WTC11 (cell line): ENCODE results near the gene RPL13. TPM values are rescaled to one million over a fixed set of nuclear protein-coding genes. Genes with fewer than 3 reads are reported as not detected.

Experiments
- ATAC-seq: fragments of 200-7000 bp; cut with Tn5 transposase; 2 replicates; pipeline ENCODE4 v1.10.0; 2021; ENCODE audit warnings: mild to moderate bottlenecking, moderate library complexity
- CTCF ChIA-PET: fragments of 300-600 bp; sonication (Branson Sonifier 250); formaldehyde crosslinking; loops from one replicate; lab custom pipeline; 2021; ENCODE audit warnings: antibody characterized with exemption; lab: Charles Lee
- POLR2A ChIA-PET: fragments of 350-600 bp; sonication (Branson Sonifier 250); formaldehyde crosslinking; loops from one replicate; lab custom pipeline; 2021; ENCODE audit warnings: antibody characterized with exemption; lab: Charles Lee
- DNase-seq: peaks from one replicate; pipeline ENCODE4 v3.0.0; 2021; ENCODE audit warnings: low spot score
- H3K27ac Mint-ChIP-seq: 2 replicates; pipeline ENCODE4 v1.8.0; 2021; ENCODE audit warnings: mixed read lengths
- H3K27me3 Mint-ChIP-seq: 2 replicates; pipeline ENCODE4 v1.8.0; 2021; ENCODE audit warnings: low read depth, mild to moderate bottlenecking, moderate library complexity, mixed read lengths
- H3K36me3 Mint-ChIP-seq: 2 replicates; pipeline ENCODE4 v1.8.0; 2021; ENCODE audit warnings: mixed read lengths
- H3K4me1 Mint-ChIP-seq: 2 replicates; pipeline ENCODE4 v1.8.0; 2022; ENCODE audit warnings: mixed read lengths
- H3K4me3 Mint-ChIP-seq: 2 replicates; pipeline ENCODE4 v1.8.0; 2021; ENCODE audit warnings: mild to moderate bottlenecking, moderate library complexity, mixed read lengths
- H3K9me3 Mint-ChIP-seq: 2 replicates; pipeline ENCODE4 v1.8.0; 2021; ENCODE audit warnings: mixed read lengths
- EMX1 ChIP-seq: fragments of 250-450 bp; sonication (Bioruptor Pico); IDR thresholded peaks from 2 replicates; pipeline ENCODE4 v1.8.0; 2021; ENCODE audit warnings: mild to moderate bottlenecking
- IRF2 ChIP-seq: sonication (generic); formaldehyde crosslinking; IDR thresholded peaks from 2 replicates; pipeline ENCODE4 v1.8.0; 2022; ENCODE audit warnings: low read depth, missing genetic modification reagents, borderline replicate concordance
- MXD4 ChIP-seq: fragments of 250-450 bp; sonication (Bioruptor Pico); IDR thresholded peaks from 2 replicates; pipeline ENCODE4 v1.8.0; 2021; ENCODE audit warnings: mild to moderate bottlenecking, moderate library complexity, borderline replicate concordance
- MYBL2 ChIP-seq: sonication (generic); formaldehyde crosslinking; IDR thresholded peaks from 2 replicates; pipeline ENCODE4 v1.8.1; 2023; ENCODE audit warnings: mild to moderate bottlenecking, moderate library complexity, missing genetic modification reagents
- NFATC4 ChIP-seq: fragments of 250-450 bp; sonication (Bioruptor Pico); IDR thresholded peaks from 2 replicates; pipeline ENCODE4 v1.9.0; 2021; ENCODE audit warnings: mild to moderate bottlenecking
- NFE2L1 ChIP-seq: sonication (generic); formaldehyde crosslinking; IDR thresholded peaks from 2 replicates; pipeline ENCODE4 v1.8.1; 2023; ENCODE audit warnings: missing genetic modification reagents
- NR1H2 ChIP-seq: sonication (generic); formaldehyde crosslinking; IDR thresholded peaks from 2 replicates; pipeline ENCODE4 v1.9.0; 2021; ENCODE audit warnings: mild to moderate bottlenecking, moderate library complexity, missing genetic modification reagents
- USF1 ChIP-seq: sonication (generic); formaldehyde crosslinking; IDR thresholded peaks from 2 replicates; pipeline ENCODE4 v1.8.0; 2022; ENCODE audit warnings: mild to moderate bottlenecking, missing genetic modification reagents
- ZNF138 ChIP-seq: sonication (generic); formaldehyde crosslinking; conservative IDR thresholded peaks from 2 replicates; pipeline ENCODE4 v1.8.1; 2022; ENCODE audit warnings: mild to moderate bottlenecking, moderate library complexity, missing genetic modification reagents
- ZNF281 ChIP-seq: sonication (generic); formaldehyde crosslinking; IDR thresholded peaks from 2 replicates; pipeline ENCODE4 v1.8.0; 2023; ENCODE audit warnings: mild to moderate bottlenecking, missing genetic modification reagents
- ZNF396 ChIP-seq: fragments of 250-450 bp; sonication (Bioruptor Pico); IDR thresholded peaks from 2 replicates; pipeline ENCODE4 v1.8.0; 2021; ENCODE audit warnings: mild to moderate bottlenecking, moderate library complexity, borderline replicate concordance
- ZNF671 ChIP-seq: fragments of 250-450 bp; sonication (Bioruptor Pico); IDR thresholded peaks from 2 replicates; pipeline ENCODE4 v1.8.0; 2021; ENCODE audit warnings: mild to moderate bottlenecking
- total RNA-seq: library from RNA; stranded (reverse); gene quantifications from 3 replicates; pipeline ENCODE4 v1.2.3, GENCODE V29; 2021
- TF ChIP-seq, protein P1 (sequence below): fragments of 250-450 bp; sonication (Bioruptor Pico); IDR thresholded peaks from 2 replicates; pipeline ENCODE4 v1.9.0; 2021; ENCODE audit warnings: moderate library complexity, mild to moderate bottlenecking, inconsistent platforms, borderline replicate concordance
- TF ChIP-seq, protein P2 (sequence below): sonication (generic); formaldehyde crosslinking; IDR thresholded peaks from 2 replicates; pipeline ENCODE4 v1.8.1; 2023; ENCODE audit warnings: mild to moderate bottlenecking, missing genetic modification reagents, borderline replicate concordance
- TF ChIP-seq, protein P3 (sequence below): sonication (generic); formaldehyde crosslinking; IDR thresholded peaks from 2 replicates; pipeline ENCODE4 v1.8.1; 2022; ENCODE audit warnings: missing genetic modification reagents, borderline replicate concordance
- TF ChIP-seq, protein P4 (sequence below): sonication (generic); formaldehyde crosslinking; IDR thresholded peaks from 2 replicates; pipeline ENCODE4 v1.8.1; 2022; ENCODE audit warnings: low read depth, mild to moderate bottlenecking, moderate library complexity, missing genetic modification reagents, borderline replicate concordance

RPL13 gene
- total RNA-seq, 1 experiment from 2014 or later: 2,631 TPM

GRCh38 chr16:89577055-89577759 lies 16.7 kb downstream of the RPL13 start (continued):
- TF ChIP-seq, protein P1, sequence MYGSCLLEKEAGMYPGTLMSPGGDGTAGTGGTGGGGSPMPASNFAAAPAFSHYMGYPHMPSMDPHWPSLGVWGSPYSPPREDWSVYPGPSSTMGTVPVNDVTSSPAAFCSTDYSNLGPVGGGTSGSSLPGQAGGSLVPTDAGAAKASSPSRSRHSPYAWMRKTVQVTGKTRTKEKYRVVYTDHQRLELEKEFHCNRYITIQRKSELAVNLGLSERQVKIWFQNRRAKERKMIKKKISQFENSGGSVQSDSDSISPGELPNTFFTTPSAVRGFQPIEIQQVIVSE (CRISPR knock-in tag): no peak
- TF ChIP-seq, protein P2, sequence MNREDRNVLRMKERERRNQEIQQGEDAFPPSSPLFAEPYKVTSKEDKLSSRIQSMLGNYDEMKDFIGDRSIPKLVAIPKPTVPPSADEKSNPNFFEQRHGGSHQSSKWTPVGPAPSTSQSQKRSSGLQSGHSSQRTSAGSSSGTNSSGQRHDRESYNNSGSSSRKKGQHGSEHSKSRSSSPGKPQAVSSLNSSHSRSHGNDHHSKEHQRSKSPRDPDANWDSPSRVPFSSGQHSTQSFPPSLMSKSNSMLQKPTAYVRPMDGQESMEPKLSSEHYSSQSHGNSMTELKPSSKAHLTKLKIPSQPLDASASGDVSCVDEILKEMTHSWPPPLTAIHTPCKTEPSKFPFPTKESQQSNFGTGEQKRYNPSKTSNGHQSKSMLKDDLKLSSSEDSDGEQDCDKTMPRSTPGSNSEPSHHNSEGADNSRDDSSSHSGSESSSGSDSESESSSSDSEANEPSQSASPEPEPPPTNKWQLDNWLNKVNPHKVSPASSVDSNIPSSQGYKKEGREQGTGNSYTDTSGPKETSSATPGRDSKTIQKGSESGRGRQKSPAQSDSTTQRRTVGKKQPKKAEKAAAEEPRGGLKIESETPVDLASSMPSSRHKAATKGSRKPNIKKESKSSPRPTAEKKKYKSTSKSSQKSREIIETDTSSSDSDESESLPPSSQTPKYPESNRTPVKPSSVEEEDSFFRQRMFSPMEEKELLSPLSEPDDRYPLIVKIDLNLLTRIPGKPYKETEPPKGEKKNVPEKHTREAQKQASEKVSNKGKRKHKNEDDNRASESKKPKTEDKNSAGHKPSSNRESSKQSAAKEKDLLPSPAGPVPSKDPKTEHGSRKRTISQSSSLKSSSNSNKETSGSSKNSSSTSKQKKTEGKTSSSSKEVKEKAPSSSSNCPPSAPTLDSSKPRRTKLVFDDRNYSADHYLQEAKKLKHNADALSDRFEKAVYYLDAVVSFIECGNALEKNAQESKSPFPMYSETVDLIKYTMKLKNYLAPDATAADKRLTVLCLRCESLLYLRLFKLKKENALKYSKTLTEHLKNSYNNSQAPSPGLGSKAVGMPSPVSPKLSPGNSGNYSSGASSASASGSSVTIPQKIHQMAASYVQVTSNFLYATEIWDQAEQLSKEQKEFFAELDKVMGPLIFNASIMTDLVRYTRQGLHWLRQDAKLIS (CRISPR knock-in tag): no peak
- TF ChIP-seq ZNF138 (CRISPR knock-in tag): no peak
- no peak for TF ChIP-seq ZNF281 (CRISPR knock-in tag)
- TF ChIP-seq MYBL2 (CRISPR knock-in tag): no peak
- TF ChIP-seq ZNF396: no peak
- TF ChIP-seq, protein P3, sequence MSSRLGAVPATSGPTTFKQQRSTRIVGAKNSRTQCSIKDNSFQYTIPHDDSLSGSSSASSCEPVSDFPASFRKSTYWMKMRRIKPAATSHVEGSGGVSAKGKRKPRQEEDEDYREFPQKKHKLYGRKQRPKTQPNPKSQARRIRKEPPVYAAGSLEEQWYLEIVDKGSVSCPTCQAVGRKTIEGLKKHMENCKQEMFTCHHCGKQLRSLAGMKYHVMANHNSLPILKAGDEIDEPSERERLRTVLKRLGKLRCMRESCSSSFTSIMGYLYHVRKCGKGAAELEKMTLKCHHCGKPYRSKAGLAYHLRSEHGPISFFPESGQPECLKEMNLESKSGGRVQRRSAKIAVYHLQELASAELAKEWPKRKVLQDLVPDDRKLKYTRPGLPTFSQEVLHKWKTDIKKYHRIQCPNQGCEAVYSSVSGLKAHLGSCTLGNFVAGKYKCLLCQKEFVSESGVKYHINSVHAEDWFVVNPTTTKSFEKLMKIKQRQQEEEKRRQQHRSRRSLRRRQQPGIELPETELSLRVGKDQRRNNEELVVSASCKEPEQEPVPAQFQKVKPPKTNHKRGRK (CRISPR knock-in tag): no peak
- no peak for TF ChIP-seq NR1H2 (CRISPR knock-in tag)

DNA sequence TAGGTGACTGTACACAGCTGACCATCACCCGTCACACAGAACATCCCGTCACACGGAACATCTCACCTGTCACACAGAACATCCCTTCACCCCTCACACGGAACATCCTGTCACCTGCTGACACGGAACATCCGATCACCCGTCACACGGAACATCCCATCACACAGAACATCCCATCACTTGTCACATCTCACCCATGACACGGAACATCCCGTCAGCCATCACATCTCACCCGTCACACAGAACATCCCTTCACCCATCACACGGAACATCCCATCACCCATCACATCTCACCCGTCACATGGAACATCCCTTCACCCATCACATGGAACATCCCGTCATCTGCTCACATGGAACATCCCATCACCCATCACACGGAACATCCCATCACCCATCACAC lies 18.9 kb downstream of the RPL13 start:
- DNase-seq: no peak
- TF ChIP-seq USF1 (CRISPR knock-in tag) (no peak), NFE2L1 (peak; percentile 22; the same call in 1 of the 2 replicates)
- TF ChIP-seq, all 79 proteins: peak for 1
- POLR2A ChIA-PET: interaction anchor here (0.7 kb wide), 1 partner anchor 51 kb away, joined by 4 read pairs; no protein-coding TSS in a partner anchor
- Mint-ChIP-seq H3K9me3 (no peaks in the 10 kb centered on the region), H3K27ac (no peak overlapping the region), H3K27me3 (peaks cover 10% of the 10 kb centered on the region), H3K4me3 (no peak overlapping the region), H3K4me1 (no peaks in the 10 kb centered on the region), H3K36me3 (no peaks in the 10 kb centered on the region; the same call in 1 of the 2 replicates)
- no peak for ATAC-seq
- CTCF ChIA-PET: interaction anchor here (0.6 kb wide), 1 partner anchor 38 kb away, joined by 4 read pairs; no protein-coding TSS in a partner anchor

GRCh38 chr16:89581045-89581695 lies 20.7 kb downstream of the RPL13 start:
- POLR2A ChIA-PET: no interaction called here
- H3K27ac Mint-ChIP-seq: no peak overlapping the region
- no peak for DNase-seq

More at GRCh38 chr16:89581045-89581695, 20.7 kb downstream of the RPL13 start:
- no peak for ATAC-seq
- Mint-ChIP-seq H3K4me1 (no peaks in the 10 kb centered on the region), H3K27me3 (peaks cover 8% of the 10 kb centered on the region), H3K9me3 (no peaks in the 10 kb centered on the region), H3K36me3 (no peaks in the 10 kb centered on the region; the same call in 1 of the 2 replicates), H3K4me3 (no peak overlapping the region)
- TF ChIP-seq ZNF671 (no peak), IRF2 (no peak), MYBL2 (CRISPR knock-in tag) (no peak), USF1 (CRISPR knock-in tag) (no peak), NFATC4 (no peak), EMX1 (CRISPR knock-in tag) (no peak), MXD4 (CRISPR knock-in tag) (no peak)
- TF ChIP-seq, protein P4, sequence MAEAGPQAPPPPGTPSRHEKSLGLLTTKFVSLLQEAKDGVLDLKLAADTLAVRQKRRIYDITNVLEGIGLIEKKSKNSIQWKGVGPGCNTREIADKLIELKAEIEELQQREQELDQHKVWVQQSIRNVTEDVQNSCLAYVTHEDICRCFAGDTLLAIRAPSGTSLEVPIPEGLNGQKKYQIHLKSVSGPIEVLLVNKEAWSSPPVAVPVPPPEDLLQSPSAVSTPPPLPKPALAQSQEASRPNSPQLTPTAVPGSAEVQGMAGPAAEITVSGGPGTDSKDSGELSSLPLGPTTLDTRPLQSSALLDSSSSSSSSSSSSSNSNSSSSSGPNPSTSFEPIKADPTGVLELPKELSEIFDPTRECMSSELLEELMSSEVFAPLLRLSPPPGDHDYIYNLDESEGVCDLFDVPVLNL (CRISPR knock-in tag): no peak
- CTCF ChIA-PET: interaction anchor here (0.5 kb wide), 1 partner anchor 42 kb away, joined by 3 read pairs; no protein-coding TSS in a partner anchor
